ENCODE measurements around the gene ANKRD53.

The ANKRD53 gene

DNA sequence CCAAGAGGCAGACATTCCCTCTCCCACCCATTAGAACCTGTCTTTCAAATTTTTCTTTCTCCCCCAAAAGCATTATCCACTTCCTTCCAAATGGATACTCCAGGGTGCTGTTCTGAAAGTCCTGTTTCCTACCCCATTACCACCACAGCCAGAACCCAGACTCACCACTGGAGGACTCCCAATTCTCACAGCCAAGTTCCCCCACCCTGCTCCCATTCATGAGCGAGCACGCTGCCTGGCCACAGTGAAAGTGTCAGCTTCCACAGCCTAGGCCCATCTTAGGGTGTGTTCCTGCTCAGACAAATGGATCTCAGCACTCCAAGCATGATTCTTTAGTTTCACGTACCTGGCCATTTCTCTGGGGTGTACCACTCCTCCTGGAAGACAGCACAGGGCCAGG is 3.8 kb upstream of the ANKRD53 start:
- TF ChIP-seq FOXP2 (optimal IDR thresholded peaks at IDR 0.05; ENCODE audit: borderline replicate concordance, extremely low read depth, extremely low read length, insufficient read depth) (no peak), TAF1 (IDR thresholded peaks at IDR 0.05; ENCODE audit: borderline replicate concordance, insufficient read depth, low read length) (no peak), SIN3A (IDR thresholded peaks at IDR 0.05; ENCODE audit: borderline replicate concordance, insufficient read depth, low read length) (no peak), POLR2AphosphoS5 (IDR thresholded peaks at IDR 0.05; ENCODE audit: low read depth, low read length) (no peak)
- TF ChIP-seq, protein P1, sequence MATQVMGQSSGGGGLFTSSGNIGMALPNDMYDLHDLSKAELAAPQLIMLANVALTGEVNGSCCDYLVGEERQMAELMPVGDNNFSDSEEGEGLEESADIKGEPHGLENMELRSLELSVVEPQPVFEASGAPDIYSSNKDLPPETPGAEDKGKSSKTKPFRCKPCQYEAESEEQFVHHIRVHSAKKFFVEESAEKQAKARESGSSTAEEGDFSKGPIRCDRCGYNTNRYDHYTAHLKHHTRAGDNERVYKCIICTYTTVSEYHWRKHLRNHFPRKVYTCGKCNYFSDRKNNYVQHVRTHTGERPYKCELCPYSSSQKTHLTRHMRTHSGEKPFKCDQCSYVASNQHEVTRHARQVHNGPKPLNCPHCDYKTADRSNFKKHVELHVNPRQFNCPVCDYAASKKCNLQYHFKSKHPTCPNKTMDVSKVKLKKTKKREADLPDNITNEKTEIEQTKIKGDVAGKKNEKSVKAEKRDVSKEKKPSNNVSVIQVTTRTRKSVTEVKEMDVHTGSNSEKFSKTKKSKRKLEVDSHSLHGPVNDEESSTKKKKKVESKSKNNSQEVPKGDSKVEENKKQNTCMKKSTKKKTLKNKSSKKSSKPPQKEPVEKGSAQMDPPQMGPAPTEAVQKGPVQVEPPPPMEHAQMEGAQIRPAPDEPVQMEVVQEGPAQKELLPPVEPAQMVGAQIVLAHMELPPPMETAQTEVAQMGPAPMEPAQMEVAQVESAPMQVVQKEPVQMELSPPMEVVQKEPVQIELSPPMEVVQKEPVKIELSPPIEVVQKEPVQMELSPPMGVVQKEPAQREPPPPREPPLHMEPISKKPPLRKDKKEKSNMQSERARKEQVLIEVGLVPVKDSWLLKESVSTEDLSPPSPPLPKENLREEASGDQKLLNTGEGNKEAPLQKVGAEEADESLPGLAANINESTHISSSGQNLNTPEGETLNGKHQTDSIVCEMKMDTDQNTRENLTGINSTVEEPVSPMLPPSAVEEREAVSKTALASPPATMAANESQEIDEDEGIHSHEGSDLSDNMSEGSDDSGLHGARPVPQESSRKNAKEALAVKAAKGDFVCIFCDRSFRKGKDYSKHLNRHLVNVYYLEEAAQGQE (IDR thresholded peaks at IDR 0.05; ENCODE audit: insufficient read depth in 1 of 2, low read depth in 2 of 2, low read length in 2 of 2) = no peak

DNA sequence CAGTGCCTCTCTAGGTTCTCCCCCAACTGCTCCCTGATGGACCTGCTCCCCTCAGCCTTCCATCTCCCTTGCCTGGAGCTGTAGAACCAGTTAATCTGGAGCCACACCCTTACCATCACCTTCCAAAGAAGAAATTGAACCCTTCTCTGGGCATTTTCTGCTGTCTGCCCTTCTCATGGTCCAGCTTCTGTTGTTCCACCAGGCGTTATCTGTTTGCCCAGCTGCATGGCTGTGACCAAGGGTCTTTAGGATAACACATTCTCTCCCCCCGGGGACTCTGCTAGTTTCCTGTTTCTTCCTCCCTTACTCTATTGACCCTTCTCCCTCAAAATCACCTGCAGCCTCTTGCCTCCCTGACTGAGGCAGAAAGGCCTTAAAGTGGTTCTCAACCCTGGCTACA is 3.2 kb upstream of the ANKRD53 start:
- TF ChIP-seq TAF1 (IDR thresholded peaks at IDR 0.05; ENCODE audit: borderline replicate concordance, insufficient read depth, low read length) = no peak
- TF ChIP-seq FOXP2 (optimal IDR thresholded peaks at IDR 0.05; ENCODE audit: borderline replicate concordance, extremely low read depth, extremely low read length, insufficient read depth) = no peak
- TF ChIP-seq POLR2AphosphoS5 (IDR thresholded peaks at IDR 0.05; ENCODE audit: low read depth, low read length) = no peak
- TF ChIP-seq, protein P1 (IDR thresholded peaks at IDR 0.05; ENCODE audit: insufficient read depth in 1 of 2, low read depth in 2 of 2, low read length in 2 of 2) = no peak
- no peak for TF ChIP-seq SIN3A (IDR thresholded peaks at IDR 0.05; ENCODE audit: borderline replicate concordance, insufficient read depth, low read length)

DNA sequence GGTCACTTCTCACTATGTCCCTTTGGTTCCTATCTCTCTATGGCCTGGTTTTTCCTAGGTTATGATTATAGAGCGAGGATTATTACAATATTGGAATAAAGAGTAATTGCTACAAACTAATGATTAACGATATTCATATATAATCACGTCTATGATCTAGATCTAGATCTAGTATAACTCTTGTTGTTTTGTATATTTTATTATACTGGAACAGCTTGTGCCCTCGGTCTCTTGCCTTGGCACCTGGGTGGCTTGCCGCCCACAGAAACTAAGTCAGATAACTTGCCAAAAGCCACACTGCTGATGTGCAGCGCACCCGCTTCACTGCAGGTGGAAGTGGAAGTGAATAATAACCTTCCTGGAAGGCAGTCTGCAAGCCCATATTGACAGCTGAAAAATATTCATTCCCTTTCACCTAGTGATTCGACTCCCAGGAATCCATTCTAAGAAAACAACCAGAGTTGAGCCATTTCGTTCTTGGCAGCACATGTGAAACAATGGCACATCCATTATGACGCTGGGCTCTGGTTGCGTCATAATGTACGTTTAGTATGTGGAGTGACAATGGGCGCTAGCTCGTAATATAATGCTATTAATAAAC is 725 bp upstream of the ANKRD53 start:
- TF ChIP-seq POLR2AphosphoS5 (IDR thresholded peaks at IDR 0.05; ENCODE audit: low read depth, low read length) (no peak), SIN3A (IDR thresholded peaks at IDR 0.05; ENCODE audit: borderline replicate concordance, insufficient read depth, low read length) (no peak), FOXP2 (optimal IDR thresholded peaks at IDR 0.05; ENCODE audit: borderline replicate concordance, extremely low read depth, extremely low read length, insufficient read depth) (no peak), TAF1 (IDR thresholded peaks at IDR 0.05; ENCODE audit: borderline replicate concordance, insufficient read depth, low read length) (no peak)
- TF ChIP-seq, protein P1 (IDR thresholded peaks at IDR 0.05; ENCODE audit: insufficient read depth in 1 of 2, low read depth in 2 of 2, low read length in 2 of 2) = no peak

DNA sequence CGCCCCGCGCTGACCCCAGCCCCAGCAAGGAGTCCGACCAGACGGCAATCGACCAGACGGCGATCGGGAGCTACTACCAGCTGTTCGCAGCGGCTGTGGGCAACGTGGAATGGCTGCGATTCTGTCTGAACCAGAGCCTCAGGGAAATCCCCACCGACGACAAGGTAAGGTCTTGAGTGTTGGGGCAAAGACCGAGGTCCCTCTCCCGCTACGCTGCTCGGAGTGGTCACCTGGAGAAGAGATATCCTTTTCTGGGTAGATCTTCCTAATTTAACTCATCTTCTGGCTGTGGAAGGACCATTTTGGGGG is 704 bp downstream of the ANKRD53 start:
- TF ChIP-seq SIN3A (IDR thresholded peaks at IDR 0.05; ENCODE audit: borderline replicate concordance, insufficient read depth, low read length) = no peak
- TF ChIP-seq FOXP2 (optimal IDR thresholded peaks at IDR 0.05; ENCODE audit: borderline replicate concordance, extremely low read depth, extremely low read length, insufficient read depth) = no peak
- no peak for TF ChIP-seq POLR2AphosphoS5 (IDR thresholded peaks at IDR 0.05; ENCODE audit: low read depth, low read length)
- no peak for TF ChIP-seq TAF1 (IDR thresholded peaks at IDR 0.05; ENCODE audit: borderline replicate concordance, insufficient read depth, low read length)
- TF ChIP-seq, protein P1 (IDR thresholded peaks at IDR 0.05; ENCODE audit: insufficient read depth in 1 of 2, low read depth in 2 of 2, low read length in 2 of 2) = no peak

DNA sequence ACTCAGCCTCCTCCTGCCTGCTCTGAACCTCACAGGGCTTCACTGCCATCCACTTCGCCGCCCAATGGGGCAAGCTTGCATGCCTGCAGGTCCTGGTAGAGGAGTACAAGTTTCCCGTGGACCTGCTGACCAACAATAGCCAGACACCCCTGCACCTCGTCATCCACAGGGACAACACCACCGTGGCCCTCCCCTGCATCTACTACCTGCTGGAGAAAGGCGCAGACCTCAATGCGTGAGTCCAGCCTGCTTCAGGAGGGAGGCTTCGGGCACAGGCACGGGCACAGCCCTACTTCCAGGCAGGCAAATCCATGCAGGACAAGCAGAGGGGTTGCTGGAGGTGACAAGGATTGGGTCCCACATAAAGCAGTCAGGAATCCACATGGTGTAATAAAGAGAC is 1.2 kb downstream of the ANKRD53 start:
- TF ChIP-seq, protein P1 (IDR thresholded peaks at IDR 0.05; ENCODE audit: insufficient read depth in 1 of 2, low read depth in 2 of 2, low read length in 2 of 2) = no peak

Measured in PFSK-1 (cell line).